Upper lobe of left lung (tissue), 4 donors: Measurements from ENCODE around the gene ITPR1.

ENCODE experiments used
- CTCF ChIP-seq, 6 experiments: fragments of 450-650 bp in 4 of 6; fragments of 200-600 bp in 2 of 6; sonication (generic) in 2 of 6; IDR thresholded peaks; one replicate each; pipeline ENCODE4 v1.5.1; 2016 to 2019; ENCODE audit warnings: antibody characterized with exemption in 6 of 6
- EP300 ChIP-seq, 4 donors: sonication (generic); formaldehyde crosslinking; IDR thresholded peaks; one replicate each; pipeline ENCODE4 v1.5.1; 2017; ENCODE audit warnings: antibody characterized with exemption in 4 of 4, control low read depth in 2 of 4
- POLR2A ChIP-seq, 4 donors: fragments of 450-650 bp; IDR thresholded peaks; one replicate each; pipeline ENCODE4 v1.5.1; 2016 to 2017; ENCODE audit warnings: antibody characterized with exemption in 4 of 4, mild to moderate bottlenecking in 2 of 4
- POLR2AphosphoS5 ChIP-seq, 2 donors: sonication (generic); formaldehyde crosslinking; IDR thresholded peaks; one replicate each; pipeline ENCODE4 v1.5.1; 2017; ENCODE audit warnings: antibody characterized with exemption in 2 of 2

- TF ChIP-seq CTCF (IDR thresholded peaks at IDR 0.05) (no peak), EP300 (IDR thresholded peaks at IDR 0.05) (no peak), POLR2A (IDR thresholded peaks at IDR 0.05) (no peak), POLR2AphosphoS5 (IDR thresholded peaks at IDR 0.05) (no peak)
Measured at GRCh38 chr3:4511491-4512262, 18.5 kb downstream of the ITPR1 start.
